ENCODE data around the gene ITPKB. TPM values are rescaled to one million over a fixed set of nuclear protein-coding genes. Genes with fewer than 3 reads are reported as not detected.
A peak's percentile ranks its signal among the peaks of the same experiment; 100 is the strongest.

ITPKB gene
- total RNA-seq, 1 donor from 2014 or later = 29.4 TPM

DNA sequence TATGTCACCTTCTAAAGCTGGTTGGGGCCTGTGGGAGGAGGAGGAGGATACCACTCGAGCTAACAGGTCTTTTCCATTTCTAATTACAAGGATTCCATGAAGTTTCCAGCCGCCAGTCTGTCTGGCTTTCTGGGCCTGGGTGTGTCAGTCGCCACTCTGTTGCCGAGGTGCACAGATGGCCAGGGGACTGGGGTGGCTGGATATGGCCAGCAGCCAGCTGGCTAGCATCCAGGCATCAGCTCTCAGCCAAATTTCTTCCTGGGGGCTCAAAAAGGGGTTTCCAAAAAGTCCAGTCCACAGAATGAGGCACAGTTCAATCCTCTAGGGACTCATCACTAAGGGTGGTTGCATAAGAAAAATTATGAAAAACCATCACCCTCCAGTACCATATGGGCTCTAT lies 32.4 kb downstream of the ITPKB start:
- DNase-seq (ENCODE audit: low spot score) = no peak

DNA sequence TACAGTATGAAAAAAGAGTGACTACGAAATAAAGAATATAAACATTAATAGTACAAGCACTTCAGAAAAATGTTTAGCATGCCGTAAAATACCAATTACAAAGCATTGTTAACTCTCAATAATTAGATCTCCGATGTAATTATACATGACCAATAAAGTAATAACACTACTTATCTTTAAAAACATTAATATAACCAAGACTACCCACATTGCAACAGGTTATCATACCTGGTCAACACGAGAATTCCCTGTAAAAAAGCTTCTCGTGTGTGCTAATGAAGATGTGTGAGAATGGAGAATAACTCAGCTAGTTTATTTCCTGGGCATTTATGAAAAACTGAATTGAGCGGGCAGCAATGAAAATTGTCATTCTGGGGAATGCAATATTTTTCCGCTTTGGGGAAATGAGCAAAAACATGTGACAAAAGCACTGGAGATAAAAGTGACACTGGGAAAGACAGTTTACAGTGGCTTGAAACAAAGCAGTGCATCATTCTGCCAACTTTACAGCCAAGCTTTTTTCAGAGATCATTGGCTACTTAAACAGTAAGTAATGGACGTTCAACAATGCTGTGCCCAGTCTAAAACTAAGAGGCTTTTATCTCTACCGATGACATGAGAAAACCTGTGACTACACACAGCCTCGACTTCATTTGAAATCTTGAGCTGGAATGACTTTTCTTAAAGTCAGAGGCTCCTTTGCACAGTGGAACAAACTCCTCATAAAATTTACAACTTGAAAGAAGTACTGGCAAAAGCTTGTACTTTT lies 34.7 kb downstream of the ITPKB start:
- DNase-seq (ENCODE audit: low spot score) = no peak

DNA sequence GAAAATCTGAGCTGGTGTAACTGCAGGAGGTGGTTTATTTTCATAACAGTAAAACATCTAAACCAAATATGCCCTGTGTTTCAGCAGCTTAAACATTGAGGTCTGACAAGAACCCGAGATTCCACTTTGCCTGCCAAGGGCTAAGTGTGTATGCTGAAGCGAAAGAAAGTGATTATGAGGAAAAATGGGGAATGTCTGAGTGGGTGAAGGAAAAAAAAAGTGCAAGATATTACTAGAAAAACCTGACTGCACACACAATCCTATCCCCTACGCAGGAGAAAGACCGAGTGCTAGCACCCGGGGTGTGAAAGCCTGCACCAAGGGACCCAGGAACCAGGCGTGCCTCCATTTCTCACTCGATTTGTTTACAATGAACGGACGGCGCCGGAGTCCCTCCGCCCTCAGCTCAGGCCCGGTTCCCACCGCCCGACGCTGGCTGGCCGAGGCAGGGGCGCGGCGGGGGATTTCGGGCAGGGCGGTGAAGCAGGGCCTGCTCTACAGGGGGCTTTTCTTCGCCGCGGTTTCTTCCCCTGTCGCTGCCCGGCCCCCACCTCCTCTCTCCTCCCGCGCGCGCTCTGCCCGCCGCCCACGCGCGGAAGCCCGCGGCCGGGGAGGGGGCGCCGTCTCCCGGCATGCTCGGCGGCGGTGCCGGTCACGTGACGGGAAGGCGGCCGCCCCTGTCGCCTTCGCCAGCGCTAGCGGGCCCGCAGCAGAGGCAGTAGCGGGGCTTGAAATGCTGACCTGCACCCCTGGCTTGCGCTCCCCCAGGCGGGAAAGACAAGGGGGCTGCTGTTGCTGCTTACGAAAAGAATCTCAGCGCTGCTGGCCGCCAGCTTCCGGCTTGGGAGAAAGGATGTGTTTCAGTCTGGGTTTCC lies 35.9 kb downstream of the ITPKB start:
- DNase-seq (ENCODE audit: low spot score) = peak; percentile 77

DNA sequence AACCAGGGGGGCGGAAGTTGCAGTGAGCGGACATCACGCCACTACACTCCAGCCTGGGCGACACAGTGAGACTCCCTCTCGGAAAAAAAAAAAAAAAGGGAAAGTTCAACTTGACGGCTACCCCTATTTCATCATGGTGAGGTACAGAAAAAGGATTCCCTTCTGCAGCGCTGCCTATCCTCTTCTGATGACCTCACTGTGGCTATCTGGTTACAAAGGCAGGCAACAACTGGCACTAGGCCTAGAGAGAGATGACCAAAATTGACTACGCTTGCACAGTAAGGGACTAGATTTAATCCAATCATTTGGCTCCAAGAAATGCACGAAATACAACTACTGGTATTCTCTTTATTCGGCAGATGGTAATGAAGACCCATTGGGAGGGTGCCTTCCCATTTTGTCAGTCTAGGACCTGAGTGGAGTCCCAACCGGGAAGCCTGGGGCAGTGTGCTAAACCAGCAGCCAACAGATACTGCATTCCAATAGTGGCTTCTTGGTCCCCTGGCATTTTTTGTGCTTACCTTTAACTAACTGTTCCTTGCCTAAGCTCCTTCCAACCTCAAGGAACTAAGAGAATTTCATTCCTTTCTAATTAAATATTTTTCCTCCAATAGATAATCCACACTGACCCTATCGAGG lies 36.6 kb downstream of the ITPKB start:
- no peak for DNase-seq (ENCODE audit: low spot score)

DNA sequence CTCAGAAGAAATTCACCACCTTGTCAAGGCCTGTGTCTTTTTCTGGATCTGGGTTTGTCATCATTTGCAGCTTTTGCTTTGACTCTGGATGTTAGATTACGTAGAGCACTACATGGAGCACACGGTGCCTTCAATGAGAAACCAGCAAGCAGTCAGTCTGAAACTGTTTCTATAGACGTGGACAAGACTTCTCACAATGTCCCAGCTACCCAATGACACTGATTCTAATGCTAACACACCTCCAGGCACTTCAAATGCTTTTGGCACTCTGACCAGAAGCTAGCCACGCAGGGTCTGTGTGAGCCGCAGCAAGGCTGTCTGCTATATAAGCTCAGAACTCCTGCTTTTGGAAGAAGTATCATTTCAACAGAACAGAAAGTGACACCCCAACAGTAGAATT lies 38.2 kb downstream of the ITPKB start:
- no peak for DNase-seq (ENCODE audit: low spot score)

DNA sequence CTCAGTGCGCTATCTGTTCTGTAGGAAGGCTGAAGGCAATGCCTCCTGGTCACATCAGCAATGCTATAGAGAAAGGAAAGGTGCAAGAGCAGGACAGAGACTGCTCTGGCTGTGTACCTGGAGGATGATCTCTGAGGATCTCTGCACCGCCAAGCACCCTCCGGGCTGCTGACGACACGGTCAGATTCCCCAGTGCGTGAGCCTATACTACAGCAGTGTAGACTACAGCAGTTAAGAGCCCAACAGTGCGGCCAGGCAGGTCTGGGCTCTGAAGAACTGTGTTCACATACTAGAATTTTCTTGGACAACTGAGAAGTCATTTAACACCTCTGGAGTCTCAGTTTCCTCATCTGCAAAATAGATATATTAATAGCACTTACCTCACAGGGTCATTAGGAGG lies 39.9 kb downstream of the ITPKB start:
- no peak for DNase-seq (ENCODE audit: low spot score)

DNA sequence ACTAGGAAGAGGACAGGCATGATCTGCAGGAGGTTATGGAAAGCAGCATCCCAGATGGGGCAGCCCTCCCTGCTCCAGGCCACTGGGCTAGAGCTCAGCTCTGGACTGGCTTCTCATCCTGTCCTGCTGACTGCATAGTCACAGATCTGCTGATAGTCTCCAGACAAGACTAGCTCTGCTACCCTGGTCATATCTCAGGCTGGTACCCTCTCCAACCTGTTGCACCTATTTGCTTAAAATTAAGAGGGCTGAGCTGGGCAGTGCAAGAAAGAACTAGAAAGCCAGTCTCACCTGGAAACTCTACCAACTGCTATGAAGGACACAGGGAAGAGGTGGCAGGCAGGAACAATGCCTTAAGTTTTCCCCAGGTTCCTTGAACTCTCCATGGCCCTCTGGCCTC lies 40.4 kb downstream of the ITPKB start:
- no peak for DNase-seq (ENCODE audit: low spot score)

DNA sequence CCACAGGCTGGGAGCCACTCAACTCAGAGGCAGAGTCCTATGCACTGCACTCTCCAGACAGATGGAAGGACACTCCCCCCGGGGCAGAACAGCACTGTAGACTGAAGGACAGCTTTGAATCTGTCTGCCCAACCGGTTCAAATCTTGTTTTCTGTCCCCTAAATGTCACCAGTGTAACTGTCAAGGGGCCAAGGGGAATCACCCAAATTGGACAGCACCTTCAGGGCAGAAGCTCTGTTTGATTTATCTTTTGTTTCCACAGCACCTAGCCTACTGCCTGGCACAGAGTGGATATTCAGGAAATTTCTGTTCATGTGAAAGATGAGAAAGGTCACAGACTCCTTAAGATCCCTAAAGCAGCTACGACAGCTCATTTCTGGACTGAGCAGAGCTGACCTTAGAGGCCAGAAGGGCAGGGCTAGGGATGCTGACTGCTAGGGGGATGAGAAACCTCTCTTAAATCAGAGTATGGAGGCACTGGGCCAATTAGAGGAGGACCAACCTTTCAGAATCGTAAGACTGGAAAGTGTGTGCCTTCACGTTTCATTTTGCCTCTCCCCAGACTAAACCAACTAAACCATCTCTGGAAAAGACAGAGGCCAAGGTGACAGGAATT lies 41.0 kb downstream of the ITPKB start:
- DNase-seq (ENCODE audit: low spot score) = no peak

DNA sequence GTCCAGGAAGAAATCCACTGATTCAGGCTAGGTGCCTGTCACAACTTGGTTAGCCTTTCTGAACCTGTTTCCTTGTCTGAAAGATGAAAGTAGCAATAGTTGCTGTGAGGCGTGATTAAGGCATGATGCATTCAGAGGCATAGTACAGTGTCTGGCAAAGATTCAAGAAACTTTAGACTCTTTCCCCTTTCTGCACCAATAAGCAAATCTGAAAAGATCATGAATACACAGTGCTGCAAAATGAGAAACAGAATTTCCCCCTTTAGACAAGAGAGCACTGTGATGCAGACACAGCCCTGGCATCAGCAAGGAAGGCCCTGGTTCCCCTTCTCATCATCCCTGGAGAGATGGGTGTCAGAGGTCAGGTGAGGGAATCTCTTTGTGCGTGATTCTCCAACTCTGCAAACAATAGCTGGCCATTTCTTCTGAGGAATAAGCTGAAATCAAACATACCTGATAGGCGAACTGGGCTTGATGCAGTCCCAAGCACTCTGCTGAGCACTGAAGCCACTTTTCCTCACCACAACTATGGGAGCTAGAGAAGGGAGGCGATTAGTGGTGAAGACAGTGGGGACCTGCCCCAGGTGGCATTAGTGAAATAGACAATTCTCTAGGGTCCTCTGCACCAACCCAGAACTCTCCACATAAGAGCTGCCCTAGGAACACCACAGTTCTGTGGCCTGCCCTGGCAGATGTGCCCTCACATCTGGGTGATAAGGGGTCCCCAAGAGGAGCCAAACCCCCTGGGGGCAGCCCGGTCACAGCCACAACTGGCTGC lies 41.7 kb downstream of the ITPKB start:
- no peak for DNase-seq (ENCODE audit: low spot score)

DNA sequence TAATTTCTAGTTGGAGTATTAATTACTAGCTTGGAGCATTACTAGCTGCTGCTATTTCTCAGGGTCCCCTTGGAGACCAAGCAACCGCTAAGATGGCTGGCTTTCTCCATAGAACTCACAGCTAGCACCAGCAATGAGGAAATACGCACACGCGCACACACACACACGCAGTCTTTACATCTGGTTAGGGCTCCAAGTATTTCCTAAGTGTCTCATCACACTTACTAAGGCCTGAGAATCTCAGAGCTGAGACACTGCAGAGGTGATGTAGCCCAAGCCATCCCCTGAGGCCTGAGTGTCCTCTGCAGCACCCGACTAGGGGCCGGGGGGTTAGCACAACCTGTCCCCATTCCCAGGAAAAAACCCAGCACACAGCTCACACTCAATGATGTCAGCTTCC lies 42.5 kb downstream of the ITPKB start:
- no peak for DNase-seq (ENCODE audit: low spot score)

DNA sequence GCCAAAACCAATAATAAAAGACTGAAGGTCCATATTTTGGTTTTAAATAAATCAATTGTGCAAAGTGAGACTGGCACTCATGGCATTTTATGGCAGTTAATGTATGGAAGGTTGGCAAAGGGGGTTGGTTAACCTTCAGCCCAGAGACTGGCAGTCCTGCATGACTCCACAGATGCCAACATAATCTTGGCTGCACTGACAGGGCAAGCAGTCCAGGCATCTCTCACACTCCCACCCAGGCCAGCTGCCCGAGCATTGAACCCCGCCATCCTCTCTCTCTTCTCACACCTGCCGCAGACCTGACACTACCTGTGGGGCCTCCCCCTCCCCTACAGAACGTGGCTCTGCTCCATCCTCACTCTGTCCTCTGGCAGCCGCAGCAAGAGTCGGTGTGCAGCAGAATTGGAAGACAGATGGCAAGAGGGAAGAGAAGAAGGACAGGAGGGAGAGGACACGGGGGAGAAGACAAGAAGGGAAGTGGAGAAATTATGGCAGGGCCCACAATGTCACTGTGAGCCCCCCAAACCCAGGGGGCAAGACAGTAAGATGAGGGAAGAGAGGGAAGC lies 43.7 kb downstream of the ITPKB start:
- DNase-seq (ENCODE audit: low spot score) = no peak

DNA sequence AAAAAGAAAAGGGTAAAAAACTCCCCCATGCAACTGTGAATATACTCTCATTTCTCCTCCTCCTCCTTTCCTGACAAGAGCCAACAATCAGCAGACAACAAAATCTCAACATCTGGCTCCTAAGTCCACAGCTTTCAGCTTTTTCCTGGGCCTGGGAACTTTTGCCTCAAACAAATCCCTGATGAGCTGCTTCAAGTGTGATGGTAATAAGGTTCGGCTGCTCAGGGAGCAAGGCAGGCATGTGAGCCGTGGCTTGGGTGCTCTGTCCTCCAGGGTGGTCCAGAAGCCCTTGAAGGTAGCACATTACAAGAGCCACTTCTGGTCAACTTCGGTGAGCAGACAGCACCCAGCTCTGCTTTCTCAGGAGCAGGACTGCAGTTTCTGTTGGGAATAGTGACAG lies 46.3 kb downstream of the ITPKB start:
- DNase-seq (ENCODE audit: low spot score) = no peak

DNA sequence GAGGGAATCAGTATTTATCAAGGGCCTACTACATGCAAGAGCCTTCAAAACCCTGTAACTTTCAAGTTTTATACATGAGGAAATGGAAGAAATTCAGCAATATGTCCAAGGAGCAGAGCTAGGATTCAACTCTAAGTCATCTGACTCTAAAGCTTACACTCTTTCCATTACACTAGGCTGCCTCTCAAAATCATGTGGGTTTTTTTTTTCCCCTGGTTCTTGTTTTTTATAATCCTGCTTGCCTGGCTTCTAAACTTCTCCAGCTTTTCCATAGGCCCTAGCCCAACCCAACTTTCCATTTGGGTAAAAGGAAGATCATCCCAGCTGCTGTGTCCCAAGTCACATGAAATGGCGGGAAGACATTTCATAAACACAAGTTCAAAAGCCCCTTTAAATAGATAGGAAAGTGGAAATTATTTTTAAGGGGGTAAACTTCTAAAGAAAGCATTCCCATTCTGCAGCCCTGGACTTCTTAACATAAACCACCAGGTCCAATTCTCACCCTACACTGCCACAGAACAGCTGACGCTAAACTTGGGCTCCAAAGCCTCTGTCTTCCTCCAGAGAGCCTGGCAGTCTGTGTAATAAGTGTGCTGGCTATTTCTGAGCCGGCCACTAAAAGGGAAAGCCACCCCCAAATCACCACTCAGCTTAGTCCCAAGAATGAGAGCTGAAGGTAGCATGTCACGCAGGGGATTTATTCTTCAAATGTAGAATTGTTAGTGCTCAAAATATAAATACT lies 46.9 kb downstream of the ITPKB start:
- no peak for DNase-seq (ENCODE audit: low spot score)

DNA sequence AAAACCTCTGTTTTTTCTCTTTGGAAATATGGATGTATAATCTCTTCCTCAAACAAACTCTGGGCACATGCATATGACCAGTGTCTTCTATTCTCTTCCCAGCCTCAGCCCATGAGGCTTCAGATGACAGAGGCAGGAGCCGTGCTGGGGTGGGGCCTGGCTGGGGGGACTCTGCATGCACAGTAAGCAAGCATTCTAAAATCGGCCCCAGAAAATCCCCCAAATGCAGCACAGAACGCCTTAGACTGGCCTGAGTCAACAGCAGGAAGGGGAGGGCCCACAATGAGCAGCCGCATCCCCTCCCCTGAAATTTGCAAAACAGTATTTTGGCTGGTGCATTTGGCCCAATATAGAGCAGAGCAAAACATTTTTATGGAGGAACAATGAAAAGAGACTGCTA lies 47.8 kb downstream of the ITPKB start:
- no peak for DNase-seq (ENCODE audit: low spot score)

DNA sequence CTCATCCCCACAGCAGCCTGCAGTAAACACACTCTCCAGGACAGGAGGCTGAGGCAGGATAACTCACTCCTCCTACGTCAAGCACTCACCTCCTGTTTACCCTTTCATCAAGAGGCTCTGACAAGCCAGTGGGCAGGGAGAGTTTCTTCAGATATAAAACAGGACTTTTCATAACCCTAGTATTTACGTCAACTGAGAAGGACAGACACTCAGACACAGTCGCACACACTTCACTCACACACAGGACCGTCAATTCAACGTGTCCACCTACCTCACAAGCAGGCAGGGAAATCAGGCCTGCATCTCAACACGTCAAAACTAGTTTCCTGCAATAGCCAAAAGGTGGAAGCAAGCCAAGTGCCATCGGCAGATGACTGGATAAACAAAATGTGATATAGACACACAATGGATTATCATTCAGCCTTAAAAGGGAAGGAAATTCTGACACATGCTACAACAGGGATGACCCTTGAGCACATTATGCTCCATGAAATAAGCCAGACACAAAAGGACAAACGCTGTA lies 48.6 kb downstream of the ITPKB start:
- DNase-seq (ENCODE audit: low spot score) = no peak

DNA sequence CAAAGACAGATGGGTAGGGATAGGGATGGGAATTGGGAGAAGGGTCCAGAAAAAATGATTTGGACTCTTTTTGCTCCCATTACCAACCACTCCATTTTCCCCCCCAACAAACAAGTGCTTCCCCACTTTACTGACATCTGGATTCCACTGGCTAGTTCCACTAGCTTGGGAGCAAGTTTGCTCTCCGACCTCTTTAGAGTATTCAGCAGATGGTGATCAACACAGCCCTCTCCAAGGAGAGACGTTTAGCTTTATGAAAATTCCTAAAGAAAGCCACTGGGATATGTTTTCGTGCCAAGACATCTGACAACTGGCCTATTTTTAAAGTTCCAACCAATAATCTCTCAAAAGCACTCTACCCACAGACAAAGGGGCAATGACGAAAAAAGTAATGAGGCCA lies 50.3 kb downstream of the ITPKB start:
- no peak for DNase-seq (ENCODE audit: low spot score)

DNA sequence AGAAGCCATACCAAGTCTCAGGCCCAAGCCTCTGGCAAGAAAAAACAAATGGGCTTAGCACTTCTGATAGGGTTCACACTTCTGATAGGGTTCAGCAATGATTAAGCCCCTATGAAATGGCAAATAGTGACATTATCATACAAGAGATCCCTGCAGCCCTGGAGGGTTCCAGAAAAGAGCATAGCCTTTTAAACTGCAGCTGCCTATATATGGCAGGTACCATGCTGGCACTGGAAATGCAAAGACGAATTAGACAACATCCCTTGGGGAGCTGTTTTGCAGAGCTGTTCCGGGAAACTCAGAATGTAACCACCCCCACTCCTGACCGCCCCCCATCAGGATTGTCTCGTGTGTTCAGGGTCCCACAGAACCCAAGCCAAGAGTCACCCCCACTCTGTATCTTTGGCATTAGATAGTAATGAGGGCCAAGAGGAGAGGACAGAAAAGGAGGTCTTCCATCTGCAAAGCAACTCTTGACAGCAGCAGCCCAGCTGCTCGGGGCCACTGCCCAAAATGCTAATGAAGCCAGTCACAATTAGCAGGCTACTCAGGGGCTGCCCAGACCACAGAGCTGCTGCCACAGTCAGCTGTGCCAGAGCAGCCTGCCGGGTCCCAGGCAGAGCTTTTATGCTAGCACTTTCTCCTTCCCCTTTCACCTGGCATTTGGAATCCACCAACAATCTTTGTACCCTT lies 50.9 kb downstream of the ITPKB start:
- no peak for DNase-seq (ENCODE audit: low spot score)

DNA sequence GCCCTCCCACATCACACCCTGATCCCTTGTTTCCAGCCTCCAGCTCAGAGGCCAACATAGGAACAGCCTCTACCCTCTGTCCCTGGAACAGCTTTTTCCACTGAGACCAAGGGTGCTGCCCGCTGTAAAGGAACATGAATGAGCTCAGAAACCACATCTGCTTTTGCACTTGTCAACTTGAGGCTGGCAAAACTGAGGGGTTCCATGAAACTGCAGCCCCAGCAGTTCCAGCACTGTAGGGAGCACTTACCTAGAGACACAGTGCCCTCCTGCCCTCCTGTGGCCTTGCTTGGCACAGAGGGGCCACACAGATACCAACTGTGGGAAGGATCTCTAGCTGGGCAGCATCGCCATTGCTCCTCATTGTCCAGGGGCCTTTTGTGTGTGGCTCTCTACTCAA lies 51.7 kb downstream of the ITPKB start:
- DNase-seq (ENCODE audit: low spot score) = no peak

All from ureter (tissue), 1 donor.